Sigmoid colon (tissue), 4 donors: ENCODE data around the gene CDC20.

ENCODE experiments used
- CTCF ChIP-seq, 4 experiments: fragments of 450-650 bp in 3 of 4; fragments of 200-600 bp in 1 of 4; IDR thresholded peaks; one replicate each; pipeline ENCODE4 v1.5.1; 2016 to 2019; ENCODE audit warnings: antibody characterized with exemption in 4 of 4, mild to moderate bottlenecking in 3 of 4, moderate library complexity in 2 of 4
- EP300 ChIP-seq, 4 donors: sonication (generic); formaldehyde crosslinking; IDR thresholded peaks; one replicate each; pipeline ENCODE4 v1.6.1; 2017; ENCODE audit warnings: antibody characterized with exemption in 4 of 4
- POLR2AphosphoS5 ChIP-seq, 4 donors: sonication (generic); formaldehyde crosslinking; IDR thresholded peaks; one replicate each; pipeline ENCODE4 v1.6.1; 2017; ENCODE audit warnings: antibody characterized with exemption in 4 of 4

- TF ChIP-seq CTCF (IDR thresholded peaks at IDR 0.05), result no peak
- TF ChIP-seq EP300 (IDR thresholded peaks at IDR 0.05), result no peak
- no peak for TF ChIP-seq POLR2AphosphoS5 (IDR thresholded peaks at IDR 0.05)
These were observed 39.4 kb downstream of the CDC20 start for GRCh38 chr1:43398227-43398626.
